Neural progenitor cell (in vitro differentiated cells): Measurements from ENCODE around the gene TNS3.

Source experiments
- CTCF ChIP-seq: fragments of 200-600 bp; sonication (generic); IDR thresholded peaks from 2 replicates; pipeline ENCODE4 v1.5.1; 2017; ENCODE audit warnings: antibody characterized with exemption, mild to moderate bottlenecking
- EZH2 ChIP-seq: fragments of 200-600 bp; sonication (generic); IDR thresholded peaks from 2 replicates; pipeline ENCODE4 v1.6.1; 2017; ENCODE audit warnings: antibody characterized with exemption, mild to moderate bottlenecking, moderate library complexity

DNA sequence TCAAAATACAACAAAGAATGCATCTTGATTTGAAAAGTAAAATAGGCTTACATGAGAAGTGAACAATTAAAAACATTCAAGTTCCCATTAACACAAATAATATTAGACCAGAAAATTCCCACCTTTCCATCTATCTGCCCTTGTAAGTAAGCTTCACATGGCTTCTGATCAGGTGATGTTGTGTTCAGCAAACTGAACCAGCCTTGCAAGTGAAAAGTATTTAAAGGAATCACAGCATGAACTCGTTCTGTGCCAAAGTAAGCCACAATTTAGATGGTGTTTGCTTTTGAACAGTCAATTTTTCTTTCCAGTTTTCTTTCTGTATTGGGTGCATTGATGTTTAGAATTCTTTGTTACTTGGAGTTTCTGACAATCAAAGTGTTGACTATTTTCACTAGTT is 347.9 kb downstream of the TNS3 start:
- TF ChIP-seq CTCF (no peak), EZH2 (no peak)
